Tibial nerve (tissue), 4 donors: Measurements from ENCODE around the gene SKIL. TPM values are rescaled to one million over a fixed set of nuclear protein-coding genes. Genes with fewer than 3 reads are reported as not detected.
"Not testable (repeated sequence)": the region's sequence is repeated elsewhere in the genome, so short reads cannot be mapped to it uniquely, and the experiment has no call there.

Source experiments
- DNase-seq, 2 donors: peaks; one replicate each; pipeline ENCODE4 v3.0.0-alpha.2; 2019; ENCODE audit warnings: low spot score in 2 of 2
- H3K27ac ChIP-seq, 4 donors: fragments of 200-600 bp; sonication (generic) in 3 of 4; one replicate each; pipeline ENCODE4 v1.5.1; 2017 to 2019; ENCODE audit warnings: mild to moderate bottlenecking in 1 of 4
- H3K27me3 ChIP-seq, 2 donors: fragments of 200-600 bp; sonication (generic) in 1 of 2; one replicate each; pipeline versions ENCODE4 v1.5.1 to v1.6.0; 2017 to 2019
- H3K36me3 ChIP-seq, 3 donors: fragments of 200-600 bp; sonication (generic); one replicate each; pipeline ENCODE4 v1.5.1; 2018 to 2019
- H3K4me1 ChIP-seq, 4 donors: fragments of 200-600 bp; sonication (generic) in 3 of 4; one replicate each; pipeline ENCODE4 v1.5.1; 2017 to 2019
- H3K4me3 ChIP-seq, 4 donors: fragments of 200-600 bp; sonication (generic) in 3 of 4; one replicate each; pipeline ENCODE4 v1.5.1; 2017 to 2019; ENCODE audit warnings: mild to moderate bottlenecking in 1 of 4, moderate library complexity in 1 of 4
- H3K9me3 ChIP-seq, 4 donors: fragments of 200-600 bp; sonication (generic) in 3 of 4; one replicate each; pipeline ENCODE4 v1.5.1; 2017 to 2019
- CTCF ChIP-seq, 5 experiments: fragments of 200-600 bp in 3 of 5; fragments of 450-650 bp in 2 of 5; sonication (generic) in 3 of 5; IDR thresholded peaks; one replicate each; pipeline ENCODE4 v1.5.1; 2016 to 2019; ENCODE audit warnings: antibody characterized with exemption in 5 of 5, mild to moderate bottlenecking in 3 of 5, moderate library complexity in 2 of 5
- EP300 ChIP-seq, 2 donors: sonication (generic); formaldehyde crosslinking; IDR thresholded peaks; one replicate each; pipeline ENCODE4 v1.6.1; 2017; ENCODE audit warnings: antibody characterized with exemption in 2 of 2, mild to moderate bottlenecking in 1 of 2
- POLR2A ChIP-seq, 2 donors: fragments of 450-650 bp; IDR thresholded peaks; one replicate each; pipeline ENCODE4 v1.6.1; 2017; ENCODE audit warnings: antibody characterized with exemption in 2 of 2, mild to moderate bottlenecking in 2 of 2, moderate library complexity in 2 of 2
- WGBS, 2 donors: methylation state at CpG; one replicate each; pipeline ENCODE4 v1.1.5; 2018; 5-methylcytosine and 5-hydroxymethylcytosine counted together
- total RNA-seq, 4 donors: library from RNA; depleted of rRNA; stranded (reverse); fragments of >200 nt; gene quantifications; one replicate each; pipeline ENCODE4 v1.1.0, GENCODE V29; 2016

SKIL gene
- total RNA-seq, 4 donors from 2014 or later: 28.2 to 47.9 (median 43.4) TPM

GRCh38 chr3:170338690-170339340 lies 18.7 kb upstream of the SKIL start:
- Histone ChIP-seq H3K4me3 (no peak overlapping the region), H3K4me1 (peaks cover 0 to 6% (median 0%) of the 10 kb centered on the region in 4 donors), H3K27me3 (no peaks in the 10 kb centered on the region), H3K9me3 (no peaks in the 10 kb centered on the region), H3K36me3 (no peaks in the 10 kb centered on the region), H3K27ac (no peak overlapping the region)
- DNase-seq: no peak
- 90 to 91% methylated on average over 1 of the region's 1 CpG for WGBS, 2 donors
- TF ChIP-seq EP300 (IDR thresholded peaks at IDR 0.05) (no peak), POLR2A (IDR thresholded peaks at IDR 0.05) (no peak), CTCF (IDR thresholded peaks at IDR 0.05) (no peak)

- not testable (repeated sequence) for H3K4me3 ChIP-seq, H3K4me1 ChIP-seq, H3K9me3 ChIP-seq, H3K27ac ChIP-seq, H3K36me3 ChIP-seq, H3K27me3 ChIP-seq, DNase-seq
- 90 to 93% methylated on average over 9 of the region's 9 CpGs for WGBS, 2 donors
These were observed 15.2 kb upstream of the SKIL start for GRCh38 chr3:170342273-170342672.

- not testable (repeated sequence) for H3K36me3 ChIP-seq, H3K27me3 ChIP-seq, H3K27ac ChIP-seq, H3K4me3 ChIP-seq, H3K4me1 ChIP-seq, DNase-seq, H3K9me3 ChIP-seq
- WGBS, 2 donors: 70 to 74% methylated on average over 6 of the region's 6 CpGs
These were observed 13.7 kb upstream of the SKIL start for GRCh38 chr3:170343859-170344258.

GRCh38 chr3:170344971-170345370 lies 12.5 kb upstream of the SKIL start:
- WGBS, 2 donors: 94 to 96% methylated on average over 4 of the region's 4 CpGs
- peaks cover 0 to 6% (median 0%) of the 10 kb centered on the region in 4 donors for H3K4me1 ChIP-seq
- no peaks in the 10 kb centered on the region for H3K36me3 ChIP-seq
- no peak overlapping the region for H3K4me3 ChIP-seq
- no peak overlapping the region for H3K27ac ChIP-seq
- DNase-seq: no peak
- H3K27me3 ChIP-seq: no peaks in the 10 kb centered on the region
- H3K9me3 ChIP-seq: no peaks in the 10 kb centered on the region
- no peak for TF ChIP-seq POLR2A (IDR thresholded peaks at IDR 0.05)
- TF ChIP-seq CTCF (IDR thresholded peaks at IDR 0.05): no peak
- no peak for TF ChIP-seq EP300 (IDR thresholded peaks at IDR 0.05)

GRCh38 chr3:170346481-170347392 lies 10.8 kb upstream of the SKIL start:
- Histone ChIP-seq H3K9me3 (no peaks in the 10 kb centered on the region), H3K4me3 (no peak overlapping the region), H3K36me3 (no peaks in the 10 kb centered on the region), H3K27ac (no peak overlapping the region), H3K27me3 (no peaks in the 10 kb centered on the region), H3K4me1 (peaks cover 0 to 10% (median 0%) of the 10 kb centered on the region in 4 donors)
- 91 to 92% methylated on average over 12 of the region's 12 CpGs for WGBS, 2 donors
- DNase-seq: no peak
- TF ChIP-seq EP300 (IDR thresholded peaks at IDR 0.05): no peak
- TF ChIP-seq CTCF (IDR thresholded peaks at IDR 0.05): no peak
- no peak for TF ChIP-seq POLR2A (IDR thresholded peaks at IDR 0.05)
